Measurements from ENCODE around the gene BTBD16. TPM values are rescaled to one million over a fixed set of nuclear protein-coding genes. Genes with fewer than 3 reads are reported as not detected.

The BTBD16 gene
- total RNA-seq, 1 experiment from 2014 or later, result not detected

GRCh38 chr10:122381680-122382079, 110.6 kb downstream of the BTBD16 start:
- no peak overlapping the region for H4K8ac ChIP-seq (replicated peaks; ENCODE audit: insufficient read length, low read depth, low read length)
- peaks cover 11 to 19% (median 18%) of the 10 kb centered on the region in 3 experiments for H3K36me3 Mint-ChIP-seq (ENCODE audit: insufficient read depth in 1 of 3, low read depth in 3 of 3)

More at GRCh38 chr10:122381680-122382079, 110.6 kb downstream of the BTBD16 start:
- Histone ChIP-seq H3K4ac (ENCODE audit: low read depth, low read length) (no peak overlapping the region), H3K23me2 (ENCODE audit: insufficient read length, low read depth, low read length, poor library complexity, severe bottlenecking) (no peaks in the 10 kb centered on the region), H2AK5ac (ENCODE audit: insufficient read length, low read length) (no peak overlapping the region), H3K9me3 (ENCODE audit: control insufficient read depth, low read depth, low read length) (no peaks in the 10 kb centered on the region), H2BK5ac (ENCODE audit: insufficient read length, low read length) (no peak overlapping the region), H3K4me2 (ENCODE audit: insufficient read depth, insufficient read length, low read length) (no peak overlapping the region), H3K23ac (ENCODE audit: insufficient read length, low read depth, low read length) (no peak overlapping the region), H2AFZ (ENCODE audit: low read length) (no peak overlapping the region), H3K4me1 (ENCODE audit: insufficient read depth, low read length) (no peaks in the 10 kb centered on the region), H3K56ac (ENCODE audit: insufficient read length, low read depth, low read length) (no peak overlapping the region), H2BK20ac (ENCODE audit: low read depth, low read length, poor library complexity, severe bottlenecking) (no peak overlapping the region), H3K14ac (ENCODE audit: insufficient read depth, low read length) (no peak overlapping the region), H2BK15ac (ENCODE audit: low read depth, low read length) (no peak overlapping the region), H3K79me2 (ENCODE audit: insufficient read depth, low read length) (peaks cover 6% of the 10 kb centered on the region; the same call in 1 of the 2 replicates), H3K79me1 (ENCODE audit: insufficient read depth, low read depth, low read length, poor library complexity, severe bottlenecking) (peaks cover 13% of the 10 kb centered on the region), H4K5ac (ENCODE audit: insufficient read length, low read depth, low read length) (no peak overlapping the region), H2BK12ac (ENCODE audit: insufficient read length, low read depth, low read length) (no peak overlapping the region), H3K9ac (ENCODE audit: extremely low read depth, insufficient read length, low read length) (no peak overlapping the region), H4K20me1 (ENCODE audit: control insufficient read depth, insufficient read depth, insufficient read length) (no peaks in the 10 kb centered on the region), H3T11ph (ENCODE audit: low read length) (no peak overlapping the region), H4K91ac (ENCODE audit: insufficient read length, low read depth, low read length) (no peak overlapping the region), H3K27ac (ENCODE audit: insufficient read length, low read depth, low read length) (no peak overlapping the region), H3K18ac (ENCODE audit: insufficient read length, low read depth, low read length) (no peak overlapping the region), H3K27me3 (ENCODE audit: insufficient read depth, low read length) (no peaks in the 10 kb centered on the region), H2BK120ac (ENCODE audit: low read depth, low read length, poor library complexity, severe bottlenecking) (no peak overlapping the region)
- TF ChIP-seq CTCF (conservative IDR thresholded peaks at IDR 0.05), result no peak
- peaks cover 0 to 6% of the 10 kb centered on the region in 2 experiments; a peak in 4 of 5 replicates for H3K9me3 Mint-ChIP-seq
- WGBS (ENCODE audit: extremely low coverage, insufficient read length, low lambda C conversion rate), result no CpG with 5 or more reads among the region's 2 CpGs
- no peak overlapping the region for H3K27ac Mint-ChIP-seq
- no peak for DNase-seq
- no peaks in the 10 kb centered on the region for H3K27me3 Mint-ChIP-seq (ENCODE audit: low read depth)
- H3K4me1 Mint-ChIP-seq, result peaks cover 2 to 3% of the 10 kb centered on the region in 2 experiments
- H3K4me3 Mint-ChIP-seq, result no peak overlapping the region
